Colonic mucosa (tissue), 4 donors: Measurements from ENCODE around the gene CTIF. TPM values are rescaled to one million over a fixed set of nuclear protein-coding genes. Genes with fewer than 3 reads are reported as not detected.

ENCODE experiments used
- DNase-seq: peaks from one replicate; pipeline ENCODE4 v3.0.0-alpha.2; 2020
- H3K27ac ChIP-seq: fragments of 200-600 bp; one replicate; pipeline ENCODE4 v1.8.0; 2021
- H3K27me3 ChIP-seq: fragments of 200-600 bp; one replicate; pipeline ENCODE4 v1.8.0; 2021
- H3K36me3 ChIP-seq: fragments of 200-600 bp; one replicate; pipeline ENCODE4 v1.8.0; 2021
- H3K4me1 ChIP-seq: fragments of 200-600 bp; one replicate; pipeline ENCODE4 v1.8.0; 2021; ENCODE audit warnings: mild to moderate bottlenecking
- H3K4me3 ChIP-seq: fragments of 200-600 bp; one replicate; pipeline ENCODE4 v1.8.0; 2021
- H3K9ac ChIP-seq, 2 donors: one replicate each; pipeline ENCODE4 v1.7.0; 2013; ENCODE audit warnings: control low read depth in 2 of 2, low read depth in 2 of 2, low read length in 2 of 2
- H3K9me3 ChIP-seq: fragments of 200-600 bp; one replicate; pipeline ENCODE4 v1.8.0; 2021
- CTCF ChIP-seq: fragments of 200-600 bp; IDR thresholded peaks from one replicate; pipeline ENCODE4 v1.8.0; 2022; ENCODE audit warnings: antibody characterized with exemption, mild to moderate bottlenecking
- intact Hi-C: fragments of 100-400 bp; cut with DNase I; formaldehyde crosslinking; loops from one replicate; pipeline ENCODE4 v1.14.1; 2022
- total RNA-seq, 2 donors: library from RNA; stranded (reverse); fragmentation: NEBNext Ultra II Directional in 1 of 2; extraction: Animal tissue kit (Norgen Biotek cat#: 25700) in 1 of 2; gene quantifications; one replicate each; pipeline ENCODE4 v1.2.1, GENCODE V29; 2021
- donor health status: healthy.
- donor health status: DM: no; HTN: no; CAD: no.
- donor health status: DM: no; HTN: no; CAD: no.

Gene CTIF
- total RNA-seq, 2 donors from 2014 or later, result 13.0 to 16.7 TPM

- Histone ChIP-seq H3K36me3 (no peaks in the 10 kb centered on the region), H3K4me1 (peaks cover 10% of the 10 kb centered on the region), H3K27ac (no peak overlapping the region), H3K9ac (no peak overlapping the region), H3K4me3 (no peak overlapping the region), H3K27me3 (no peaks in the 10 kb centered on the region), H3K9me3 (no peaks in the 10 kb centered on the region)
- intact Hi-C loops, result no loop called here
- no peak for TF ChIP-seq CTCF
- peak; percentile 13 for DNase-seq
Observed at GRCh38 chr18:48803951-48804855, 265.4 kb downstream of the CTIF start.

GRCh38 chr18:48804856-48805610 is 266.2 kb downstream of the CTIF start:
- DNase-seq, result peak; percentile 16
- intact Hi-C loops, result no loop called here
- Histone ChIP-seq H3K27me3 (no peaks in the 10 kb centered on the region), H3K4me1 (peaks cover 10% of the 10 kb centered on the region), H3K4me3 (no peak overlapping the region), H3K27ac (no peak overlapping the region), H3K9ac (no peak overlapping the region), H3K9me3 (no peaks in the 10 kb centered on the region), H3K36me3 (no peaks in the 10 kb centered on the region)
- no peak for TF ChIP-seq CTCF

GRCh38 chr18:48805826-48806535 is 267.1 kb downstream of the CTIF start:
- intact Hi-C loops, result no loop called here
- no peak overlapping the region for H3K27ac ChIP-seq
- no peaks in the 10 kb centered on the region for H3K36me3 ChIP-seq
- peaks cover 10% of the 10 kb centered on the region for H3K4me1 ChIP-seq
- TF ChIP-seq CTCF, result no peak
- no peak overlapping the region for H3K9ac ChIP-seq
- H3K9me3 ChIP-seq, result no peaks in the 10 kb centered on the region
- DNase-seq, result peak; percentile 17
- H3K4me3 ChIP-seq, result no peak overlapping the region
- no peaks in the 10 kb centered on the region for H3K27me3 ChIP-seq

GRCh38 chr18:48806551-48807261 is 267.9 kb downstream of the CTIF start:
- Histone ChIP-seq H3K27me3 (no peaks in the 10 kb centered on the region), H3K27ac (no peak overlapping the region), H3K9ac (no peak overlapping the region), H3K4me1 (peaks cover 6% of the 10 kb centered on the region), H3K36me3 (no peaks in the 10 kb centered on the region), H3K9me3 (no peaks in the 10 kb centered on the region), H3K4me3 (no peak overlapping the region)
- no peak for TF ChIP-seq CTCF
- intact Hi-C loops, result no loop called here
- DNase-seq, result peak; percentile 27

GRCh38 chr18:48808476-48808875 is 269.6 kb downstream of the CTIF start:
- H3K4me3 ChIP-seq, result no peak overlapping the region
- no peak overlapping the region for H3K9ac ChIP-seq
- H3K36me3 ChIP-seq, result no peaks in the 10 kb centered on the region
- H3K4me1 ChIP-seq, result no peaks in the 10 kb centered on the region
- no peaks in the 10 kb centered on the region for H3K27me3 ChIP-seq
- TF ChIP-seq CTCF, result no peak
- no peaks in the 10 kb centered on the region for H3K9me3 ChIP-seq
- no peak overlapping the region for H3K27ac ChIP-seq
- DNase-seq, result no peak
- intact Hi-C loops, result no loop called here
